AG09319 (cell line): ENCODE measurements around the gene VSTM4.

Experiments
- DNase-seq: peaks from one replicate; pipeline ENCODE4 v3.0.0-alpha.2; 2010; ENCODE audit warnings: low read depth; ENCODE audit errors: extremely low read depth
- TF ChIP-seq, protein P1 (sequence below): IDR thresholded peaks from 2 replicates; pipeline ENCODE4 v1.5.1; 2011; ENCODE audit warnings: low read depth, mild to moderate bottlenecking, inconsistent platforms, low read length, moderate library complexity

The VSTM4 gene

DNA sequence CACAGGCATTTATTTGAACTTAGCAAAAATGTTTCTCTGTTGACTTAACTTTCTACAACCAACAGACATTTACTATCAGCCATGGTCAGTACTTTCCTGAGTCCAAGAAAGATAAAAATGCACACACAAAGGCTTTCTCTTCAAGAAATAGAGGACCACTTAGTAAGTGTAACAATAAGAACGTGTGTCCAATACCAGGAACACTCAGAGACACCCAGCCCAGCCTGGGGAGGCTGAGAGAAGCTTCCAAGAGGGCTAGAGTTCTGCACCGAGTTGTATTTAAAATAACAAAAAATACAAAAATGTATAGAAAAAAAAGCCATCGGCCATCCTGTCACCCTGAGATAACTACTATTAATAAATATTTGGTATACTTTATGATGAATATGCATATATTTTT is 35.8 kb downstream of the VSTM4 start:
- TF ChIP-seq, protein P1, sequence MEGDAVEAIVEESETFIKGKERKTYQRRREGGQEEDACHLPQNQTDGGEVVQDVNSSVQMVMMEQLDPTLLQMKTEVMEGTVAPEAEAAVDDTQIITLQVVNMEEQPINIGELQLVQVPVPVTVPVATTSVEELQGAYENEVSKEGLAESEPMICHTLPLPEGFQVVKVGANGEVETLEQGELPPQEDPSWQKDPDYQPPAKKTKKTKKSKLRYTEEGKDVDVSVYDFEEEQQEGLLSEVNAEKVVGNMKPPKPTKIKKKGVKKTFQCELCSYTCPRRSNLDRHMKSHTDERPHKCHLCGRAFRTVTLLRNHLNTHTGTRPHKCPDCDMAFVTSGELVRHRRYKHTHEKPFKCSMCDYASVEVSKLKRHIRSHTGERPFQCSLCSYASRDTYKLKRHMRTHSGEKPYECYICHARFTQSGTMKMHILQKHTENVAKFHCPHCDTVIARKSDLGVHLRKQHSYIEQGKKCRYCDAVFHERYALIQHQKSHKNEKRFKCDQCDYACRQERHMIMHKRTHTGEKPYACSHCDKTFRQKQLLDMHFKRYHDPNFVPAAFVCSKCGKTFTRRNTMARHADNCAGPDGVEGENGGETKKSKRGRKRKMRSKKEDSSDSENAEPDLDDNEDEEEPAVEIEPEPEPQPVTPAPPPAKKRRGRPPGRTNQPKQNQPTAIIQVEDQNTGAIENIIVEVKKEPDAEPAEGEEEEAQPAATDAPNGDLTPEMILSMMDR = no peak
- no peak for DNase-seq

- no peak for DNase-seq
- TF ChIP-seq, protein P1 = no peak
Measured at GRCh38 chr10:49079072-49079471, 36.2 kb downstream of the VSTM4 start.

GRCh38 chr10:49078433-49078832 is 36.9 kb downstream of the VSTM4 start:
- TF ChIP-seq, protein P1 = no peak
- no peak for DNase-seq

DNA sequence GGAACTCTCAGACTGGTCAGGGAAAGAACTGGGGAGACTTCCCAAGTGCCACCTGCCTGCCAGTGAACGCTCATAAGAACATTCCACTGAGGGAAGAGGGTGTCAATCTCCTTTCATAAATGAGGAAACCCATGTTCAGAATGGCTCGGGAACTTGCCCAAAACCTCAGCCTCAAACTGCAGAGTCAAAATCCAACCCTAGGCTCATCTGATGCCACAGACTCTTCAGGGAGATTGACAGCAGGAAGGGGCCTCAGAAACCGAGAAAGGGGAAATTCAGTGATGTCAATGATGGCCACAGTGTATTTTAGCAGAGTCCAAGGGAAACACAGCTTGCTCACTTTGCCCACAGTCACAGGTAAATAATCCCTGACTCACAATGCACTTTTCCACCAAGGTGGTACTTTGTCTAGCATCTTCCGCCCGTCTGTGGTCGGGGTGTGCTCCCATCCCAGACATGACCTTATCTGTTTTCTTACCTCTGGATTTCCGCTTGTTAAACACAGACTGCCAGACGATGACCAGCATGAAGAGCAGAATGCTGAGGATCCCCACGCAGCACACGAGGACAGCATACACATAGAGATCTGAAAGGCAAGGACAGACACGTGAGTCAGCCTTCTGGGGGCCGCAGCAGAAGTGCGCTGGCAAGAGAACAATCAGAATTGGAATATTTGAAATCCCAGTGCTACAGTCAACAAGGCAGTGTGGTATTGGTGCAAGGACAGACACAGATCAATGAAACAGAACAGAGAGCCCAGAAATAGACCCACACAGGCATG is 38.4 kb downstream of the VSTM4 start:
- TF ChIP-seq, protein P1 = no peak
- no peak for DNase-seq

DNA sequence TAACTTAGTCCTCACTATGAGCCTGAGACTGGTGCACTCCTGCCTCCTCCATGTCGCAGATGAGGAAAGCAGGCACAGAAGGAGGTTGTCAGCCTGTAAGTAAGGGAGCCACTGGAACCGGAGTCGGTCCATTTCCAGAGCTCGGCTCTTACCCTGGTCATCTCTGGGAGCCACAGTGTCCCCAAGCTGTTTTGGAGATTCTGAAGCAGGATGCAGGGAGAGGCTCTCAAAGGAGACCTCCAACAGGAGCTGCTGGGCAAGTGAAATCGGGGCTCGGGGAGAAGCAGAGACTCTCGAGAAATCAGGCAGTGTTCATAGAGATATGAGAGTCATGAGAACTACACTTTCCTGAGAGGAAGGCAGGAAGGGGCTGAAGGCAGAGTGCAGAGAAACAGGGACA is 39.0 kb downstream of the VSTM4 start:
- DNase-seq = no peak
- TF ChIP-seq, protein P1 = no peak

GRCh38 chr10:49075743-49076142 is 39.6 kb downstream of the VSTM4 start:
- TF ChIP-seq, protein P1 = no peak
- no peak for DNase-seq

DNA sequence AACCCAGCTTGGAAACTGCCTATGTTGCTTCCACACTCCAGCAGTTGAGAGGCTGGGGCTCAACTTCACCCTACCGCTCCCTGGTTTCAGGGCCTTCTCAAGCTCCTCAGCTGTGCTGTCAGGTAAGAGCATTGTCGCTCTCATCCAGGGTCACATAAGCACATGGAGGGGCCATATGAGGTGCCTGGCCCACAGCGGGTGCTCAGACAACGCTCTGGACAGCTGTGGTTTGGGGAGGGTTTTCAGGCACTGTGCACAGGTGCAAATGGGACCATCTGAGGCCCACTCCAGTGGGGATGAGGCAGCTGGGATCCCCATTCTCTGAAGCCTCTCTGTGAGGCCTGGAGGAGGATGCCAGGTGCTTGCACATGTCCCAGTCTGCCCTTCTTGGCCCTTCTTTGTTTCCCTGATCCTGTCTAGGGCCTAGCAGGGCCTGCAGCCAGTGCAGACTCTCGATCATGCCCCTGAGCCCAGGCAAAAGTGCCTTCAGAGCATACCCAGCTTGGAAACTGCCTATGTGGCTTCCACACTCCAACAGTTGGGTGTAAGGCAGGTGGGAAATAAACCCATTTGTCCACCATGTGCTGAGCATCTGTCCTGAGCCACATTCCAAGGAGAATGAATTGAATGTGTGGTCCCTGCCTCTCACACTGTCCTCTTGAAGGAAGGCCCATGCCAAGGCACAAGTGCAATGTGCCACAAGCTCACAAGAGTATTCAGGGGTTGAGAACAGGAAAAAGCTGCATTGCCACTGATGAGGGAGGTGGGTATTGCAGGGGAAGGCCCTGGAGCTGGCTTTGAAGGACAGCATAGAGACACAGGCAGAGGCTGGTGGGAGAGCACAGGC is 40.3 kb downstream of the VSTM4 start:
- DNase-seq = no peak
- TF ChIP-seq, protein P1 = no peak
